Vagina (tissue), 2 donors: Measurements from ENCODE around the gene SEMA5B.

ENCODE experiments used
- POLR2A ChIP-seq, 2 donors: fragments of 450-650 bp; IDR thresholded peaks; one replicate each; pipeline ENCODE4 v1.6.1; 2017; ENCODE audit warnings: antibody characterized with exemption in 2 of 2, mild to moderate bottlenecking in 2 of 2, moderate library complexity in 2 of 2
- POLR2AphosphoS5 ChIP-seq, 2 donors: sonication (generic); formaldehyde crosslinking; IDR thresholded peaks; one replicate each; pipeline ENCODE4 v1.9.0; 2017; ENCODE audit warnings: antibody characterized with exemption in 2 of 2, mild to moderate bottlenecking in 2 of 2, low read depth in 1 of 2; ENCODE audit not compliant: insufficient read depth in 1 of 2
- TF ChIP-seq, protein P1 (sequence below), 3 experiments: fragments of 450-650 bp in 2 of 3; fragments of 200-600 bp in 1 of 3; sonication (generic) in 1 of 3; IDR thresholded peaks; one replicate each; pipeline ENCODE4 v1.5.1; 2017 to 2019; ENCODE audit warnings: antibody characterized with exemption in 3 of 3, mild to moderate bottlenecking in 2 of 3, moderate library complexity in 2 of 3

DNA sequence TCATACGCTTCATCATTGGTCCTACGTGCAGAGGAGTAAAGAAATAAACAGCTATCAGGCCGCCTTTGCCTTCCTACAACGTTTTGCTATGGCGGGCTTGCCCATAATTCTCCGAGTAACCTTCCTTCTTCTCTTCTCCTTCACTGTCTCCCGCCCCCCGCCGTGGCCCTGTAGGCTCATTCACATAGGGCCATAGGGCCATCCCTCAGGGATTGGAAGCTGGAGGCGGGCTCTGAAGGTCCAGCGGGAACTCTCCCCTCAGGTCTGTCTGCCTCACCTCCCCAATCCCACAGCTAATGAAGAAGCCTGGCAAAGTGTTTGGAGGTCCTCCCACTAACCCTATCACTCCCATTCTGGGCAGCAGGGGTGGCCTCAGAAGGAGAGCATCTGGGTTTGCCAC, 43.6 kb downstream of the SEMA5B start:
- TF ChIP-seq, protein P1, sequence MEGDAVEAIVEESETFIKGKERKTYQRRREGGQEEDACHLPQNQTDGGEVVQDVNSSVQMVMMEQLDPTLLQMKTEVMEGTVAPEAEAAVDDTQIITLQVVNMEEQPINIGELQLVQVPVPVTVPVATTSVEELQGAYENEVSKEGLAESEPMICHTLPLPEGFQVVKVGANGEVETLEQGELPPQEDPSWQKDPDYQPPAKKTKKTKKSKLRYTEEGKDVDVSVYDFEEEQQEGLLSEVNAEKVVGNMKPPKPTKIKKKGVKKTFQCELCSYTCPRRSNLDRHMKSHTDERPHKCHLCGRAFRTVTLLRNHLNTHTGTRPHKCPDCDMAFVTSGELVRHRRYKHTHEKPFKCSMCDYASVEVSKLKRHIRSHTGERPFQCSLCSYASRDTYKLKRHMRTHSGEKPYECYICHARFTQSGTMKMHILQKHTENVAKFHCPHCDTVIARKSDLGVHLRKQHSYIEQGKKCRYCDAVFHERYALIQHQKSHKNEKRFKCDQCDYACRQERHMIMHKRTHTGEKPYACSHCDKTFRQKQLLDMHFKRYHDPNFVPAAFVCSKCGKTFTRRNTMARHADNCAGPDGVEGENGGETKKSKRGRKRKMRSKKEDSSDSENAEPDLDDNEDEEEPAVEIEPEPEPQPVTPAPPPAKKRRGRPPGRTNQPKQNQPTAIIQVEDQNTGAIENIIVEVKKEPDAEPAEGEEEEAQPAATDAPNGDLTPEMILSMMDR (IDR thresholded peaks at IDR 0.05): no peak
- TF ChIP-seq POLR2A (IDR thresholded peaks at IDR 0.05) (no peak), POLR2AphosphoS5 (IDR thresholded peaks at IDR 0.05; ENCODE audit: insufficient read depth in 1 of 2, low read depth in 1 of 2) (no peak)
